ENCODE results near the gene C2orf76.

DNA sequence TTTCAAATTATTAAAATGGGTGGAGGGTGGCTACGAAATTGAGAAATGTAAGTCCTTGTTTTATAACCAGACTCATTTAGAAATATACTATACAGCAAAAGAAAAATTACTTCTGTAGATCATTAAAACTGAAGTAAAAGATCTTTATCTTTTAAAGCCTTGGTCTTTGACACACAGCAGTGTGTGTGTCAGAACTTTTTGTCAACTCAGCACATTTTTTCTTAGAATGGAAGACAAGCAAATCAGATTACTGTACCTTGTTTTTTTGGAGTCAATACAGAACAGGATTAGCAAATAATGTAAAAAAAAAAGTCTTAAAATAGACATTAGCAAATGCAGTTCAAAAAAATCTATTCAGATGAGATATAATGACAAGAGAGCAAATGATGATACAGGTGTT lies 49.1 kb downstream of the C2orf76 start:
- TF ChIP-seq CTCF (conservative IDR thresholded peaks at IDR 0.05; ENCODE audit: low read length) (no peak), EZH2phosphoT487 (IDR thresholded peaks at IDR 0.05; ENCODE audit: borderline replicate concordance, low read depth, low read length) (no peak)
